GM23338 (cell line): Measurements from ENCODE around the gene EFCAB9. TPM values are rescaled to one million over a fixed set of nuclear protein-coding genes. Genes with fewer than 3 reads are reported as not detected.

Experiments used
- ATAC-seq: fragments of 200-7000 bp; cut with Tn5 transposase; 3 replicates; pipeline ENCODE4 v1.9.1; 2020
- DNase-seq: peaks from one replicate; pipeline ENCODE4 v3.0.0-alpha.2; 2015; ENCODE audit warnings: low spot score
- H2AFZ ChIP-seq: fragments of 200-600 bp; sonication (generic); 2 replicates; pipeline ENCODE4 v1.8.0; 2016; ENCODE audit warnings: antibody characterized with exemption, mild to moderate bottlenecking, moderate library complexity
- H3F3A ChIP-seq: fragments of 200-600 bp; sonication (generic); replicated peaks from 2 replicates; pipeline ENCODE4 v1.8.0; 2017; ENCODE audit warnings: antibody characterized with exemption, mixed run types, low read depth
- H3K27ac ChIP-seq: fragments of 200-600 bp; sonication (generic); 2 replicates; pipeline ENCODE4 v1.6.1; 2016; ENCODE audit warnings: low read depth
- H3K27me3 ChIP-seq: fragments of 200-600 bp; sonication (generic); 2 replicates; pipeline ENCODE4 v1.8.0; 2016; ENCODE audit warnings: mild to moderate bottlenecking, mixed run types, moderate library complexity; ENCODE audit not compliant: insufficient read depth
- H3K36me3 ChIP-seq: fragments of 200-600 bp; sonication (generic); 2 replicates; pipeline ENCODE4 v1.8.0; 2016; ENCODE audit warnings: mild to moderate bottlenecking; ENCODE audit not compliant: insufficient read depth
- H3K4me1 ChIP-seq: fragments of 200-600 bp; sonication (generic); 2 replicates; pipeline ENCODE4 v1.8.0; 2016; ENCODE audit warnings: mild to moderate bottlenecking, moderate library complexity; ENCODE audit not compliant: insufficient read depth
- H3K4me2 ChIP-seq: fragments of 200-600 bp; sonication (generic); 2 replicates; pipeline ENCODE4 v1.7.1; 2017; ENCODE audit warnings: mixed run types
- H3K4me3 ChIP-seq: fragments of 200-600 bp; sonication (generic); 2 replicates; pipeline ENCODE4 v1.6.1; 2016; ENCODE audit warnings: mixed run types
- H3K79me2 ChIP-seq: fragments of 200-600 bp; sonication (generic); replicated peaks from 2 replicates; pipeline ENCODE4 v1.8.0; 2017; ENCODE audit warnings: mild to moderate bottlenecking; ENCODE audit not compliant: insufficient read depth
- H3K9me2 ChIP-seq: fragments of 200-600 bp; sonication (generic); 2 replicates; pipeline ENCODE4 v1.8.0; 2017; ENCODE audit not compliant: insufficient read depth
- H4K20me1 ChIP-seq: fragments of 200-600 bp; sonication (generic); replicated peaks from 2 replicates; pipeline ENCODE4 v1.8.0; 2017; ENCODE audit warnings: mild to moderate bottlenecking; ENCODE audit not compliant: insufficient read depth
- H3K27ac Mint-ChIP-seq: 2 replicates; pipeline ENCODE4 v1.8.0; 2020; ENCODE audit warnings: inconsistent platforms, mild to moderate bottlenecking, moderate library complexity, mixed read lengths
- H3K27me3 Mint-ChIP-seq: 3 replicates; pipeline ENCODE4 v1.8.0; 2022; ENCODE audit warnings: low read depth, mild to moderate bottlenecking, moderate library complexity, mixed read lengths, inconsistent platforms; ENCODE audit not compliant: insufficient read depth, poor library complexity
- H3K36me3 Mint-ChIP-seq: 3 replicates; pipeline ENCODE4 v1.8.0; 2021; ENCODE audit warnings: low read depth, mild to moderate bottlenecking, inconsistent platforms, moderate library complexity, mixed read lengths
- H3K4me1 Mint-ChIP-seq: 3 replicates; pipeline ENCODE4 v1.8.0; 2020; ENCODE audit warnings: mild to moderate bottlenecking, inconsistent platforms, mixed read lengths
- H3K4me3 Mint-ChIP-seq: 3 replicates; pipeline ENCODE4 v1.8.0; 2021; ENCODE audit warnings: moderate library complexity, mild to moderate bottlenecking, inconsistent platforms, mixed read lengths
- H3K9me3 Mint-ChIP-seq: 3 replicates; pipeline ENCODE4 v1.8.0; 2020; ENCODE audit warnings: moderate library complexity, mild to moderate bottlenecking, inconsistent platforms, mixed read lengths
- EZH2 ChIP-seq: fragments of 200-600 bp; sonication (generic); IDR thresholded peaks from one replicate; pipeline ENCODE4 v1.8.0; 2017; ENCODE audit warnings: antibody characterized with exemption, mild to moderate bottlenecking, low read depth; ENCODE audit not compliant: unreplicated experiment
- STAT1 ChIP-seq: IDR thresholded peaks from one replicate; pipeline ENCODE4 v1.6.1; 2016; ENCODE audit warnings: antibody characterized with exemption; ENCODE audit not compliant: unreplicated experiment
- ZNF114 ChIP-seq: fragments of 250-450 bp; sonication (Bioruptor Pico); IDR thresholded peaks from 2 replicates; pipeline ENCODE4 v1.5.0; 2020; ENCODE audit warnings: mild to moderate bottlenecking, moderate library complexity
- polyA plus RNA-seq: library from polyadenylated mRNA; unstranded; fragments of >200 nt; fragmentation: Nextera tagmentation; extraction: Ambion mirVana; gene quantifications from 2 replicates; pipeline ENCODE4 v1.2.1, GENCODE V29; 2016
- total RNA-seq: library from RNA; depleted of rRNA; stranded (reverse); fragments of >200 nt; shearing (Covaris generic); gene quantifications from 2 replicates; pipeline ENCODE4 v1.2.3, GENCODE V29; 2014
- TF ChIP-seq, protein P1 (sequence below): fragments of 250-450 bp; sonication (Bioruptor Pico); IDR thresholded peaks from 2 replicates; pipeline ENCODE4 v1.5.0; 2020; ENCODE audit warnings: mild to moderate bottlenecking, moderate library complexity

The EFCAB9 gene
- total and polyA plus RNA-seq, 2 experiments from 2014 or later, result not detected

DNA sequence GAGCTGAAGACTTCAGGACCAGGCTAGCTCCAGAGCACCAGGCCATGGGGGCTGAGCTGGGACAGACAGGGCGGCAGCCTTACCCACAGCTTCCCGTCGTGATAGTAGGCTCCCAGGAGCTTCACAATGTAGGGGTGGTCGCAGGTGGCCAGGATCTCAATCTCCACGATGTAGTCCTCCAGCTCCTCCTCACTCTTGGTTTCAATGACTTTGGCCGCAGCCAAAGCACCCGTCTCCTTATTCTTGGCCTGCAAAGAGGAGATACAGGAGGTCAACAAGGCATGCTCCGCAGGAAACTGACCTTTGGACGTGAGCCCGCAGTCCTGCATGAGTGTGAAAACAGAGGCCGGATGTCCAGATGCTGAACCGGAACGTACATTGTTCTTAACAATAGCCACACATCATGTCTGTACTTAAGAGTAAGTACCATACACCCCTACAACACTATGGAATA is 37.4 kb upstream of the EFCAB9 start:
- H3K9me3 Mint-ChIP-seq, result no peaks in the 10 kb centered on the region; the same call in 2 of the 3 replicates
- H3K27me3 Mint-ChIP-seq, result peaks cover 4% of the 10 kb centered on the region
- H3K36me3 Mint-ChIP-seq, result no peaks in the 10 kb centered on the region; the same call in 2 of the 3 replicates
- ATAC-seq, result no peak
- no peak overlapping the region for H3K27ac Mint-ChIP-seq
- H3F3A ChIP-seq, result 0 out of 2 replicates have a peak, but pooled peaks cover 3% of the 10 kb centered on the region
- H3K79me2 ChIP-seq, result no peaks in the 10 kb centered on the region
- DNase-seq, result no peak
- no peaks in the 10 kb centered on the region for H3K9me2 ChIP-seq
- TF ChIP-seq, protein P1, sequence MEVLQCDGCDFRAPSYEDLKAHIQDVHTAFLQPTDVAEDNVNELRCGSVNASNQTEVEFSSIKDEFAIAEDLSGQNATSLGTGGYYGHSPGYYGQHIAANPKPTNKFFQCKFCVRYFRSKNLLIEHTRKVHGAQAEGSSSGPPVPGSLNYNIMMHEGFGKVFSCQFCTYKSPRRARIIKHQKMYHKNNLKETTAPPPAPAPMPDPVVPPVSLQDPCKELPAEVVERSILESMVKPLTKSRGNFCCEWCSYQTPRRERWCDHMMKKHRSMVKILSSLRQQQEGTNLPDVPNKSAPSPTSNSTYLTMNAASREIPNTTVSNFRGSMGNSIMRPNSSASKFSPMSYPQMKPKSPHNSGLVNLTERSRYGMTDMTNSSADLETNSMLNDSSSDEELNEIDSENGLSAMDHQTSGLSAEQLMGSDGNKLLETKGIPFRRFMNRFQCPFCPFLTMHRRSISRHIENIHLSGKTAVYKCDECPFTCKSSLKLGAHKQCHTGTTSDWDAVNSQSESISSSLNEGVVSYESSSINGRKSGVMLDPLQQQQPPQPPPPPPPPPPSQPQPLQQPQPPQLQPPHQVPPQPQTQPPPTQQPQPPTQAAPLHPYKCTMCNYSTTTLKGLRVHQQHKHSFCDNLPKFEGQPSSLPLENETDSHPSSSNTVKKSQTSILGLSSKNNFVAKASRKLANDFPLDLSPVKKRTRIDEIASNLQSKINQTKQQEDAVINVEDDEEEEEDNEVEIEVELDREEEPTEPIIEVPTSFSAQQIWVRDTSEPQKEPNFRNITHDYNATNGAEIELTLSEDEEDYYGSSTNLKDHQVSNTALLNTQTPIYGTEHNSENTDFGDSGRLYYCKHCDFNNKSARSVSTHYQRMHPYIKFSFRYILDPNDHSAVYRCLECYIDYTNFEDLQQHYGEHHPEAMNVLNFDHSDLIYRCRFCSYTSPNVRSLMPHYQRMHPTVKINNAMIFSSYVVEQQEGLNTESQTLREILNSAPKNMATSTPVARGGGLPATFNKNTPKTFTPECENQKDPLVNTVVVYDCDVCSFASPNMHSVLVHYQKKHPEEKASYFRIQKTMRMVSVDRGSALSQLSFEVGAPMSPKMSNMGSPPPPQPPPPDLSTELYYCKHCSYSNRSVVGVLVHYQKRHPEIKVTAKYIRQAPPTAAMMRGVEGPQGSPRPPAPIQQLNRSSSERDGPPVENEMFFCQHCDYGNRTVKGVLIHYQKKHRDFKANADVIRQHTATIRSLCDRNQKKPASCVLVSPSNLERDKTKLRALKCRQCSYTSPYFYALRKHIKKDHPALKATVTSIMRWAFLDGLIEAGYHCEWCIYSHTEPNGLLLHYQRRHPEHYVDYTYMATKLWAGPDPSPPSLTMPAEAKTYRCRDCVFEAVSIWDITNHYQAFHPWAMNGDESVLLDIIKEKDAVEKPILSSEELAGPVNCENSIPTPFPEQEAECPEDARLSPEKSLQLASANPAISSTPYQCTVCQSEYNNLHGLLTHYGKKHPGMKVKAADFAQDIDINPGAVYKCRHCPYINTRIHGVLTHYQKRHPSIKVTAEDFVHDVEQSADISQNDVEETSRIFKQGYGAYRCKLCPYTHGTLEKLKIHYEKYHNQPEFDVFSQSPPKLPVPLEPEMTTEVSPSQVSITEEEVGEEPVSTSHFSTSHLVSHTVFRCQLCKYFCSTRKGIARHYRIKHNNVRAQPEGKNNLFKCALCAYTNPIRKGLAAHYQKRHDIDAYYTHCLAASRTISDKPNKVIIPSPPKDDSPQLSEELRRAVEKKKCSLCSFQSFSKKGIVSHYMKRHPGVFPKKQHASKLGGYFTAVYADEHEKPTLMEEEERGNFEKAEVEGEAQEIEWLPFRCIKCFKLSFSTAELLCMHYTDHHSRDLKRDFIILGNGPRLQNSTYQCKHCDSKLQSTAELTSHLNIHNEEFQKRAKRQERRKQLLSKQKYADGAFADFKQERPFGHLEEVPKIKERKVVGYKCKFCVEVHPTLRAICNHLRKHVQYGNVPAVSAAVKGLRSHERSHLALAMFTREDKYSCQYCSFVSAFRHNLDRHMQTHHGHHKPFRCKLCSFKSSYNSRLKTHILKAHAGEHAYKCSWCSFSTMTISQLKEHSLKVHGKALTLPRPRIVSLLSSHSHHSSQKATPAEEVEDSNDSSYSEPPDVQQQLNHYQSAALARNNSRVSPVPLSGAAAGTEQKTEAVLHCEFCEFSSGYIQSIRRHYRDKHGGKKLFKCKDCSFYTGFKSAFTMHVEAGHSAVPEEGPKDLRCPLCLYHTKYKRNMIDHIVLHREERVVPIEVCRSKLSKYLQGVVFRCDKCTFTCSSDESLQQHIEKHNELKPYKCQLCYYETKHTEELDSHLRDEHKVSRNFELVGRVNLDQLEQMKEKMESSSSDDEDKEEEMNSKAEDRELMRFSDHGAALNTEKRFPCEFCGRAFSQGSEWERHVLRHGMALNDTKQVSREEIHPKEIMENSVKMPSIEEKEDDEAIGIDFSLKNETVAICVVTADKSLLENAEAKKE (CRISPR knock-in tag), result no peak
- H3K27ac ChIP-seq, result no peak overlapping the region
- no peak overlapping the region for H3K4me3 ChIP-seq
- H3K4me1 ChIP-seq, result no peaks in the 10 kb centered on the region
- H3K4me3 Mint-ChIP-seq, result no peak overlapping the region
- H3K27me3 ChIP-seq, result no peaks in the 10 kb centered on the region
- no peaks in the 10 kb centered on the region for H3K36me3 ChIP-seq
- H3K4me1 Mint-ChIP-seq, result no peaks in the 10 kb centered on the region
- H3K4me2 ChIP-seq, result no peak overlapping the region
- H2AFZ ChIP-seq, result no peak overlapping the region
- H4K20me1 ChIP-seq, result no peaks in the 10 kb centered on the region; the same call in 1 of the 2 replicates

DNA sequence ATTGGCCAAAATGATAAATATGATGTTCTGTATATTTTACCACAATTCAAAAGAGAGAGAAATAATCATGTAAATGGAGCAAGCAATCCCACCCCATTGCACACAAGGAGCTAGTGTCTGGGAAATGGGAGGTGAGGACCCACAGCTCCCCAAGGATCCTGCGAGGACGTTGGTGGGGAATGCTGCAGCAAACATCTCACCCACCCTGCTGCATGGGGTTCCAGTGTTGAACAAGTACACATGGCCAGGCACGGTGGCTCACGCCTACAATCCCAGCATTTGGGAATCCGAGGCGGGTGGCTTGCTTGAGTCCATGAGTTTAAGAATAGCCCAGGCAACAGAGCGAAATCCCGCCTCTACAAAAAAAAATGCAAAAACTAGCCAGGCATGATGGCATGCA is 35.0 kb upstream of the EFCAB9 start:
- H3K9me3 Mint-ChIP-seq, result no peaks in the 10 kb centered on the region; the same call in 2 of the 3 replicates
- H3K4me2 ChIP-seq, result no peak overlapping the region
- no peaks in the 10 kb centered on the region; the same call in 2 of the 3 replicates for H3K36me3 Mint-ChIP-seq
- H4K20me1 ChIP-seq, result no peaks in the 10 kb centered on the region
- H3F3A ChIP-seq, result 0 out of 2 replicates have a peak, but pooled peaks cover 3% of the 10 kb centered on the region
- H3K79me2 ChIP-seq, result peaks cover 5% of the 10 kb centered on the region; the same call in 1 of the 2 replicates
- H2AFZ ChIP-seq, result no peak overlapping the region
- no peak overlapping the region for H3K27ac ChIP-seq
- no peaks in the 10 kb centered on the region for H3K27me3 ChIP-seq
- H3K4me1 ChIP-seq, result no peaks in the 10 kb centered on the region
- no peak overlapping the region for H3K4me3 Mint-ChIP-seq
- ATAC-seq (no peak), DNase-seq (no peak)
- no peaks in the 10 kb centered on the region for H3K36me3 ChIP-seq
- H3K9me2 ChIP-seq, result no peaks in the 10 kb centered on the region
- H3K27ac Mint-ChIP-seq, result no peak overlapping the region
- H3K4me3 ChIP-seq, result no peak overlapping the region
- peaks cover 2% of the 10 kb centered on the region for H3K27me3 Mint-ChIP-seq
- no peaks in the 10 kb centered on the region for H3K4me1 Mint-ChIP-seq
- TF ChIP-seq EZH2 (no peak), ZNF114 (no peak), STAT1 (no peak)
- TF ChIP-seq, protein P1 (CRISPR knock-in tag), result no peak
